IPS-20b (cell line): ENCODE data around the gene MDN1.
"Not testable (repeated sequence)": the region's sequence is repeated elsewhere in the genome, so short reads cannot be mapped to it uniquely, and the experiment has no call there.

Source experiments
- H3K27ac ChIP-seq: one replicate; pipeline ENCODE4 v1.5.1; 2013; ENCODE audit warnings: low read length
- H3K27me3 ChIP-seq: 2 replicates; pipeline ENCODE4 v1.6.1; 2013; ENCODE audit warnings: mild to moderate bottlenecking, low read length, inconsistent platforms; ENCODE audit not compliant: insufficient read depth
- H3K36me3 ChIP-seq: 2 replicates; pipeline ENCODE4 v1.6.1; 2013; ENCODE audit warnings: low read depth, mild to moderate bottlenecking, inconsistent platforms, low read length, moderate library complexity; ENCODE audit not compliant: insufficient read depth
- H3K4me1 ChIP-seq: 2 replicates; pipeline ENCODE4 v1.6.1; 2013; ENCODE audit warnings: mild to moderate bottlenecking, control low read depth, inconsistent platforms, low read length, moderate library complexity; ENCODE audit not compliant: insufficient read depth
- H3K4me3 ChIP-seq: 2 replicates; pipeline ENCODE4 v1.5.1; 2013; ENCODE audit warnings: mild to moderate bottlenecking, low read length, inconsistent platforms
- H3K9ac ChIP-seq: 2 replicates; pipeline ENCODE4 v1.6.1; 2013; ENCODE audit warnings: low read depth, mild to moderate bottlenecking, inconsistent platforms, low read length, moderate library complexity
- H3K9me3 ChIP-seq: 2 replicates; pipeline ENCODE4 v1.6.1; 2013; ENCODE audit warnings: mild to moderate bottlenecking, low read depth, low read length, inconsistent platforms; ENCODE audit not compliant: insufficient read depth

The MDN1 gene

GRCh38 chr6:89834884-89835792, 15.5 kb upstream of the MDN1 start:
- no peak overlapping the region for H3K27ac ChIP-seq
- H3K27me3 ChIP-seq, result no peaks in the 10 kb centered on the region
- no peak overlapping the region for H3K4me3 ChIP-seq
- H3K36me3 ChIP-seq, result peaks cover 69% of the 10 kb centered on the region
- H3K9me3 ChIP-seq, result no peaks in the 10 kb centered on the region
- peaks cover 5% of the 10 kb centered on the region; the same call in 1 of the 2 replicates for H3K4me1 ChIP-seq
- H3K9ac ChIP-seq, result no peak overlapping the region

GRCh38 chr6:89830170-89830809, 10.7 kb upstream of the MDN1 start:
- Histone ChIP-seq H3K36me3 (peaks cover 37% of the 10 kb centered on the region), H3K27ac (peak overlapping the region; percentile 74), H3K9ac (peak overlapping the region; percentile 92), H3K27me3 (no peaks in the 10 kb centered on the region), H3K9me3 (no peaks in the 10 kb centered on the region), H3K4me1 (peaks cover 5% of the 10 kb centered on the region; the same call in 1 of the 2 replicates), H3K4me3 (peak overlapping the region; percentile 94)

GRCh38 chr6:89829472-89830169, 10.0 kb upstream of the MDN1 start, which contains the start of gene CASP8AP2:
CASP8AP2 (plus strand) TSS chr6:89829880.
- Histone ChIP-seq H3K36me3 (peaks cover 30% of the 10 kb centered on the region), H3K27me3 (no peaks in the 10 kb centered on the region), H3K4me3 (peak within 1 kb of the TSS; percentile 94), H3K4me1 (peaks cover 5% of the 10 kb centered on the region; the same call in 1 of the 2 replicates), H3K9me3 (no peaks in the 10 kb centered on the region), H3K9ac (peak within 1 kb of the TSS; percentile 92), H3K27ac (peak within 1 kb of the TSS; percentile 74)

GRCh38 chr6:89828988-89829471, 9.4 kb upstream of the MDN1 start:
- peak overlapping the region; percentile 82; the same call in 1 of the 2 replicates for H3K9ac ChIP-seq
- H3K27ac ChIP-seq, result no peak overlapping the region
- peak overlapping the region; percentile 84 for H3K4me3 ChIP-seq
- H3K9me3 ChIP-seq, result no peaks in the 10 kb centered on the region
- peaks cover 29% of the 10 kb centered on the region for H3K36me3 ChIP-seq
- H3K4me1 ChIP-seq, result peaks cover 5% of the 10 kb centered on the region; the same call in 1 of the 2 replicates
- H3K27me3 ChIP-seq, result no peaks in the 10 kb centered on the region

- H3K9me3 ChIP-seq, H3K4me1 ChIP-seq, H3K27me3 ChIP-seq, H3K27ac ChIP-seq: not testable (repeated sequence)
- H3K4me3 ChIP-seq, result peak overlapping the region; percentile 84
- H3K9ac ChIP-seq, result peak overlapping the region; percentile 82; the same call in 1 of the 2 replicates
- peaks cover 24% of the 10 kb centered on the region for H3K36me3 ChIP-seq
Observed at GRCh38 chr6:89828475-89828987, 8.9 kb upstream of the MDN1 start.

GRCh38 chr6:89826029-89826528, 6.5 kb upstream of the MDN1 start:
- no peaks in the 10 kb centered on the region for H3K27me3 ChIP-seq
- H3K4me3 ChIP-seq, result no peak overlapping the region
- H3K4me1 ChIP-seq, result peaks cover 5% of the 10 kb centered on the region; the same call in 1 of the 2 replicates
- H3K27ac ChIP-seq, result no peak overlapping the region
- no peaks in the 10 kb centered on the region for H3K9me3 ChIP-seq
- H3K36me3 ChIP-seq, result peaks cover 4% of the 10 kb centered on the region; the same call in 1 of the 2 replicates
- H3K9ac ChIP-seq, result no peak overlapping the region

GRCh38 chr6:89818977-89819335, 638 bp downstream of the MDN1 start:
- no peaks in the 10 kb centered on the region for H3K9me3 ChIP-seq
- H3K36me3 ChIP-seq, result peaks cover 6% of the 10 kb centered on the region; the same call in 1 of the 2 replicates
- H3K4me1 ChIP-seq, result peaks cover 6% of the 10 kb centered on the region; the same call in 1 of the 2 replicates
- peak overlapping the region; percentile 97 for H3K4me3 ChIP-seq
- H3K27ac ChIP-seq, result peak overlapping the region; percentile 74
- peak overlapping the region; percentile 89 for H3K9ac ChIP-seq
- no peaks in the 10 kb centered on the region for H3K27me3 ChIP-seq

- Histone ChIP-seq H3K9me3 (no peaks in the 10 kb centered on the region), H3K4me1 (peaks cover 6% of the 10 kb centered on the region; the same call in 1 of the 2 replicates), H3K36me3 (peaks cover 6% of the 10 kb centered on the region; the same call in 1 of the 2 replicates), H3K9ac (peak overlapping the region; percentile 89; the same call in 1 of the 2 replicates), H3K27me3 (no peaks in the 10 kb centered on the region), H3K4me3 (peak overlapping the region; percentile 97), H3K27ac (peak overlapping the region; percentile 59)
Observed at GRCh38 chr6:89817481-89817880, 2.1 kb downstream of the MDN1 start.

GRCh38 chr6:89813422-89813821, 6.2 kb downstream of the MDN1 start:
- not testable (repeated sequence) for H3K4me1 ChIP-seq, H3K9me3 ChIP-seq, H3K4me3 ChIP-seq, H3K27me3 ChIP-seq, H3K9ac ChIP-seq, H3K27ac ChIP-seq
- H3K36me3 ChIP-seq, result peaks cover 16% of the 10 kb centered on the region; the same call in 1 of the 2 replicates

GRCh38 chr6:89807581-89807980, 12.0 kb downstream of the MDN1 start:
- Histone ChIP-seq H3K36me3 (peaks cover 21% of the 10 kb centered on the region), H3K9ac (no peak overlapping the region), H3K4me1 (peaks cover 6% of the 10 kb centered on the region; the same call in 1 of the 2 replicates), H3K27me3 (no peaks in the 10 kb centered on the region), H3K27ac (no peak overlapping the region), H3K9me3 (no peaks in the 10 kb centered on the region), H3K4me3 (no peak overlapping the region)
